Measurements from ENCODE around the gene CLMP.

Gene CLMP

GRCh38 chr11:123231777-123232176 lies 36.7 kb upstream of the CLMP start:
- no peak for DNase-seq (ENCODE audit: insufficient read length)
- no peak for FAIRE-seq
- no peak for TF ChIP-seq TAF1 (IDR thresholded peaks at IDR 0.05; ENCODE audit: borderline replicate concordance, low read depth, low read length)
- TF ChIP-seq POLR2A (IDR thresholded peaks at IDR 0.05; ENCODE audit: low read depth, low read length), result no peak
- no peak for TF ChIP-seq POLR2AphosphoS5 (IDR thresholded peaks at IDR 0.05; ENCODE audit: low read depth, low read length)

GRCh38 chr11:123231256-123231655 lies 36.2 kb upstream of the CLMP start:
- DNase-seq (ENCODE audit: insufficient read length) (no peak), FAIRE-seq (no peak)
- no peak for TF ChIP-seq POLR2A (IDR thresholded peaks at IDR 0.05; ENCODE audit: low read depth, low read length)
- no peak for TF ChIP-seq POLR2AphosphoS5 (IDR thresholded peaks at IDR 0.05; ENCODE audit: low read depth, low read length)
- no peak for TF ChIP-seq TAF1 (IDR thresholded peaks at IDR 0.05; ENCODE audit: borderline replicate concordance, low read depth, low read length)

GRCh38 chr11:123230346-123230745 lies 35.3 kb upstream of the CLMP start:
- FAIRE-seq, result no peak
- TF ChIP-seq POLR2AphosphoS5 (IDR thresholded peaks at IDR 0.05; ENCODE audit: low read depth, low read length), result no peak
- TF ChIP-seq POLR2A (IDR thresholded peaks at IDR 0.05; ENCODE audit: low read depth, low read length), result no peak
- no peak for TF ChIP-seq TAF1 (IDR thresholded peaks at IDR 0.05; ENCODE audit: borderline replicate concordance, low read depth, low read length)
- no peak for DNase-seq (ENCODE audit: insufficient read length)

- FAIRE-seq, result no peak
- DNase-seq (ENCODE audit: insufficient read length), result no peak
- TF ChIP-seq TAF1 (IDR thresholded peaks at IDR 0.05; ENCODE audit: borderline replicate concordance, low read depth, low read length), result no peak
- TF ChIP-seq POLR2AphosphoS5 (IDR thresholded peaks at IDR 0.05; ENCODE audit: low read depth, low read length), result no peak
- TF ChIP-seq POLR2A (IDR thresholded peaks at IDR 0.05; ENCODE audit: low read depth, low read length), result no peak
Measured at GRCh38 chr11:123228496-123229163, 33.6 kb upstream of the CLMP start.

GRCh38 chr11:123227763-123228495 lies 32.9 kb upstream of the CLMP start:
- DNase-seq (ENCODE audit: insufficient read length), result no peak
- no peak for FAIRE-seq
- TF ChIP-seq POLR2A (IDR thresholded peaks at IDR 0.05; ENCODE audit: low read depth, low read length) (no peak), POLR2AphosphoS5 (IDR thresholded peaks at IDR 0.05; ENCODE audit: low read depth, low read length) (no peak), TAF1 (IDR thresholded peaks at IDR 0.05; ENCODE audit: borderline replicate concordance, low read depth, low read length) (no peak)

GRCh38 chr11:123221584-123221983 lies 26.5 kb upstream of the CLMP start:
- DNase-seq (ENCODE audit: insufficient read length) (no peak), FAIRE-seq (no peak)
- TF ChIP-seq POLR2A (IDR thresholded peaks at IDR 0.05; ENCODE audit: low read depth, low read length) (no peak), TAF1 (IDR thresholded peaks at IDR 0.05; ENCODE audit: borderline replicate concordance, low read depth, low read length) (no peak), POLR2AphosphoS5 (IDR thresholded peaks at IDR 0.05; ENCODE audit: low read depth, low read length) (no peak)

- TF ChIP-seq TAF1 (IDR thresholded peaks at IDR 0.05; ENCODE audit: borderline replicate concordance, low read depth, low read length) (no peak), POLR2A (IDR thresholded peaks at IDR 0.05; ENCODE audit: low read depth, low read length) (no peak), POLR2AphosphoS5 (IDR thresholded peaks at IDR 0.05; ENCODE audit: low read depth, low read length) (no peak)
- DNase-seq (ENCODE audit: insufficient read length) (no peak), FAIRE-seq (no peak)
Measured at GRCh38 chr11:123221096-123221561, 26.1 kb upstream of the CLMP start.

- TF ChIP-seq POLR2AphosphoS5 (IDR thresholded peaks at IDR 0.05; ENCODE audit: low read depth, low read length), result no peak
- no peak for TF ChIP-seq POLR2A (IDR thresholded peaks at IDR 0.05; ENCODE audit: low read depth, low read length)
- TF ChIP-seq TAF1 (IDR thresholded peaks at IDR 0.05; ENCODE audit: borderline replicate concordance, low read depth, low read length), result no peak
- DNase-seq (ENCODE audit: insufficient read length) (no peak), FAIRE-seq (no peak)
Measured at GRCh38 chr11:123219066-123219690, 24.1 kb upstream of the CLMP start.

GRCh38 chr11:123218451-123218850 lies 23.4 kb upstream of the CLMP start:
- TF ChIP-seq TAF1 (IDR thresholded peaks at IDR 0.05; ENCODE audit: borderline replicate concordance, low read depth, low read length), result no peak
- TF ChIP-seq POLR2A (IDR thresholded peaks at IDR 0.05; ENCODE audit: low read depth, low read length), result no peak
- TF ChIP-seq POLR2AphosphoS5 (IDR thresholded peaks at IDR 0.05; ENCODE audit: low read depth, low read length), result no peak
- FAIRE-seq (no peak), DNase-seq (ENCODE audit: insufficient read length) (no peak)

GRCh38 chr11:123217897-123218296 lies 22.8 kb upstream of the CLMP start:
- TF ChIP-seq POLR2AphosphoS5 (IDR thresholded peaks at IDR 0.05; ENCODE audit: low read depth, low read length) (no peak), TAF1 (IDR thresholded peaks at IDR 0.05; ENCODE audit: borderline replicate concordance, low read depth, low read length) (no peak), POLR2A (IDR thresholded peaks at IDR 0.05; ENCODE audit: low read depth, low read length) (no peak)
- FAIRE-seq, result no peak
- DNase-seq (ENCODE audit: insufficient read length), result no peak

- TF ChIP-seq POLR2A (IDR thresholded peaks at IDR 0.05; ENCODE audit: low read depth, low read length) (no peak), TAF1 (IDR thresholded peaks at IDR 0.05; ENCODE audit: borderline replicate concordance, low read depth, low read length) (no peak), POLR2AphosphoS5 (IDR thresholded peaks at IDR 0.05; ENCODE audit: low read depth, low read length) (no peak)
- no peak for DNase-seq (ENCODE audit: insufficient read length)
- FAIRE-seq, result no peak
Measured at GRCh38 chr11:123216249-123216648, 21.2 kb upstream of the CLMP start.
